Adipocyte (in vitro differentiated cells): ENCODE measurements around the gene SRD5A3.
A peak's percentile ranks its signal among the peaks of the same experiment; 100 is the strongest.

Source experiments
- DNase-seq: peaks from one replicate; pipeline ENCODE4 v3.0.0-alpha.2; 2015; ENCODE audit warnings: low read depth
- H3K27me3 ChIP-seq: replicated peaks from 2 replicates; pipeline ENCODE4 v1.7.0; 2013; ENCODE audit warnings: mild to moderate bottlenecking, low read length, moderate library complexity; ENCODE audit not compliant: control insufficient read depth, insufficient read depth
- H3K36me3 ChIP-seq: 2 replicates; pipeline ENCODE4 v1.7.0; 2013; ENCODE audit warnings: low read length, mild to moderate bottlenecking, moderate library complexity; ENCODE audit not compliant: control insufficient read depth, insufficient read depth, severe bottlenecking
- H3K4me1 ChIP-seq: 2 replicates; pipeline ENCODE4 v1.7.0; 2013; ENCODE audit warnings: mild to moderate bottlenecking, low read length, moderate library complexity; ENCODE audit not compliant: control insufficient read depth, insufficient read depth
- H3K4me3 ChIP-seq: 2 replicates; pipeline ENCODE4 v1.7.0; 2013; ENCODE audit warnings: mild to moderate bottlenecking, low read length, moderate library complexity
- H3K9ac ChIP-seq: 2 replicates; pipeline ENCODE4 v1.7.0; 2013; ENCODE audit warnings: mild to moderate bottlenecking, low read length, moderate library complexity
- H3K9me3 ChIP-seq: 2 replicates; pipeline ENCODE4 v1.7.0; 2013; ENCODE audit warnings: mild to moderate bottlenecking, low read length, moderate library complexity; ENCODE audit not compliant: control insufficient read depth

SRD5A3 gene

GRCh38 chr4:55378617-55379467 is 32.8 kb downstream of the SRD5A3 start:
- Histone ChIP-seq H3K4me3 (no peak overlapping the region), H3K9me3 (no peaks in the 10 kb centered on the region), H3K27me3 (no peaks in the 10 kb centered on the region), H3K36me3 (peaks cover 8% of the 10 kb centered on the region), H3K4me1 (no peaks in the 10 kb centered on the region), H3K9ac (no peak overlapping the region)
- DNase-seq = peak; percentile 77

- no peak overlapping the region for H3K9ac ChIP-seq
- H3K4me3 ChIP-seq = no peak overlapping the region
- DNase-seq = no peak
- H3K36me3 ChIP-seq = no peaks in the 10 kb centered on the region
- H3K27me3 ChIP-seq = no peaks in the 10 kb centered on the region
- H3K9me3 ChIP-seq = no peaks in the 10 kb centered on the region
- H3K4me1 ChIP-seq = no peaks in the 10 kb centered on the region
Measured at GRCh38 chr4:55380576-55380975, 34.5 kb downstream of the SRD5A3 start.

GRCh38 chr4:55381502-55381901 is 35.5 kb downstream of the SRD5A3 start:
- Histone ChIP-seq H3K4me1 (no peaks in the 10 kb centered on the region), H3K4me3 (no peak overlapping the region), H3K27me3 (no peaks in the 10 kb centered on the region), H3K36me3 (no peaks in the 10 kb centered on the region), H3K9ac (no peak overlapping the region), H3K9me3 (no peaks in the 10 kb centered on the region)
- DNase-seq = no peak

- H3K36me3 ChIP-seq = no peaks in the 10 kb centered on the region
- H3K9me3 ChIP-seq = no peaks in the 10 kb centered on the region
- no peak overlapping the region for H3K4me3 ChIP-seq
- H3K4me1 ChIP-seq = no peaks in the 10 kb centered on the region
- no peaks in the 10 kb centered on the region for H3K27me3 ChIP-seq
- H3K9ac ChIP-seq = no peak overlapping the region
- no peak for DNase-seq
Measured at GRCh38 chr4:55382488-55383003, 36.5 kb downstream of the SRD5A3 start.

- Histone ChIP-seq H3K27me3 (no peaks in the 10 kb centered on the region), H3K9me3 (no peaks in the 10 kb centered on the region), H3K4me3 (no peak overlapping the region), H3K36me3 (no peaks in the 10 kb centered on the region), H3K4me1 (peaks cover 2% of the 10 kb centered on the region), H3K9ac (no peak overlapping the region)
- DNase-seq = peak; percentile 23
Measured at GRCh38 chr4:55385201-55385649, 39.2 kb downstream of the SRD5A3 start.

- no peak overlapping the region for H3K4me3 ChIP-seq
- no peaks in the 10 kb centered on the region for H3K27me3 ChIP-seq
- no peaks in the 10 kb centered on the region for H3K36me3 ChIP-seq
- H3K4me1 ChIP-seq = peaks cover 2% of the 10 kb centered on the region
- DNase-seq = no peak
- no peak overlapping the region for H3K9ac ChIP-seq
- no peaks in the 10 kb centered on the region for H3K9me3 ChIP-seq
Measured at GRCh38 chr4:55386073-55386472, 40.0 kb downstream of the SRD5A3 start.

GRCh38 chr4:55386840-55387239 is 40.8 kb downstream of the SRD5A3 start:
- H3K36me3 ChIP-seq = no peaks in the 10 kb centered on the region
- H3K9ac ChIP-seq = no peak overlapping the region
- H3K4me3 ChIP-seq = no peak overlapping the region
- peaks cover 2% of the 10 kb centered on the region for H3K4me1 ChIP-seq
- no peak for DNase-seq
- H3K9me3 ChIP-seq = no peaks in the 10 kb centered on the region
- H3K27me3 ChIP-seq = no peaks in the 10 kb centered on the region

- Histone ChIP-seq H3K9ac (no peak overlapping the region), H3K9me3 (no peaks in the 10 kb centered on the region), H3K4me1 (peaks cover 12% of the 10 kb centered on the region), H3K4me3 (no peak overlapping the region), H3K36me3 (no peaks in the 10 kb centered on the region), H3K27me3 (no peaks in the 10 kb centered on the region)
- peak; percentile 25 for DNase-seq
Measured at GRCh38 chr4:55393461-55394320, 47.6 kb downstream of the SRD5A3 start.

- Histone ChIP-seq H3K9me3 (no peaks in the 10 kb centered on the region), H3K9ac (peak overlapping the region; percentile 100), H3K36me3 (peaks cover 8% of the 10 kb centered on the region), H3K4me3 (peak overlapping the region; percentile 93), H3K4me1 (peaks cover 21% of the 10 kb centered on the region), H3K27me3 (no peaks in the 10 kb centered on the region)
- no peak for DNase-seq
Measured at GRCh38 chr4:55395218-55395528, 49.1 kb downstream of the SRD5A3 start.

- H3K9me3 ChIP-seq = no peaks in the 10 kb centered on the region
- peak; percentile 94 for DNase-seq
- H3K27me3 ChIP-seq = no peaks in the 10 kb centered on the region
- peak within 1 kb of the TSS; percentile 93 for H3K4me3 ChIP-seq
- H3K9ac ChIP-seq = peak within 1 kb of the TSS; percentile 100
- H3K36me3 ChIP-seq = peaks cover 11% of the 10 kb centered on the region
- H3K4me1 ChIP-seq = peaks cover 23% of the 10 kb centered on the region
Measured at GRCh38 chr4:55395529-55396307, 49.7 kb downstream of the SRD5A3 start, which contains the start of gene TMEM165. TSS of gene TMEM165 (plus strand) at chr4:55395957. CDS start at chr4:55396190, 233 bp downstream.
